Cardiac muscle cell (in vitro differentiated cells and primary cell): ENCODE results near the gene BAD. TPM values are rescaled to one million over a fixed set of nuclear protein-coding genes. Genes with fewer than 3 reads are reported as not detected.

ENCODE experiments used
- DNase-seq, 2 donors: peaks; one replicate each; pipeline versions ENCODE4 v3.0.0 to v3.0.0-alpha.2; 2010 to 2017; ENCODE audit warnings: low read depth in 1 of 2, low spot score in 1 of 2
- H3K27ac ChIP-seq: fragments of 200-600 bp; sonication (generic); 2 replicates; pipeline ENCODE4 v1.5.1; 2016
- H3K27me3 ChIP-seq: fragments of 200-600 bp; sonication (generic); 2 replicates; pipeline ENCODE4 v1.6.0; 2016; ENCODE audit warnings: control low read depth
- H3K36me3 ChIP-seq: fragments of 200-600 bp; sonication (generic); 2 replicates; pipeline ENCODE4 v1.5.1; 2016; ENCODE audit warnings: control low read depth
- H3K4me1 ChIP-seq: fragments of 200-600 bp; sonication (generic); 2 replicates; pipeline ENCODE4 v1.8.1; 2017; ENCODE audit warnings: low read depth, mild to moderate bottlenecking, mixed run types
- H3K4me3 ChIP-seq: fragments of 200-600 bp; sonication (generic); 2 replicates; pipeline ENCODE4 v1.5.1; 2016; ENCODE audit warnings: mild to moderate bottlenecking
- H3K9me3 ChIP-seq: fragments of 200-600 bp; sonication (generic); 2 replicates; pipeline ENCODE4 v1.5.1; 2017; ENCODE audit warnings: low read depth, mild to moderate bottlenecking, control low read depth
- CTCF ChIP-seq: IDR thresholded peaks from 2 replicates; pipeline ENCODE4 v1.5.1; 2012; ENCODE audit warnings: low read depth, mild to moderate bottlenecking, low read length
- polyA plus RNA-seq: library from polyadenylated mRNA; unstranded; fragments of >200 nt; fragmentation: Nextera tagmentation; extraction: Ambion mirVana; gene quantifications from 2 replicates; pipeline ENCODE4 v1.2.1, GENCODE V29; 2016
- total RNA-seq: library from RNA; depleted of rRNA; stranded (reverse); fragments of >200 nt; gene quantifications from 2 replicates; pipeline ENCODE4 v1.2.3, GENCODE V29; 2016

Gene BAD
- total and polyA plus RNA-seq, 2 experiments from 2014 or later: 155 to 195 TPM

DNA sequence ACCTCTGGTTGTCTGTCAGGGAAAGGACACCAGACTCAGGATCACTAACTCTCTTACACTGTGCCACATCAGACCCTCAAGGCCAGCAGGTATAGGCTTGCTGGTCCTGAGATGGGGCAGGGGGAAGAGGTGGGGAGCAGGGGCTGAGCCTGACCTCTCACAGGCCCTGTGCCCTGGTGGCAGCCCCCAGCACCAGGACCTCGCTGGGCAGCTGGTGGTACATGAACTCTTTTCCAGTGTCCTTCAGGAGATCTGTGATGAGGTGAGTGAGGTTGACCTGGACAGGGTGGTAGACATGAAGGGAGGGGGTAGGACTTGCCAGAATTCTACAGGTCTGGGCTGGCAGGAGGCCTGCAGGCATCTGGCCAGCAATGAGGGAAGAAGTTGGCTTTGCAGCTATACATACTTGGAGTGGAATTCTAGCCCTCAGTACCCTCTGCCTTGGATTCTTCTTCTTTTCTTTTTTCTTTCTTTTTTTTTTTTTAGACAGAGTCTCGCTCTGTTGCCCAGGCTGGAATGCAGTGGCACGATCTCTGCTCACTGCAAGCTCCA, 57.0 kb downstream of the BAD start:
- peak in 1 of 2 donors; percentile 36 for DNase-seq
- no peaks in the 10 kb centered on the region for H3K27me3 ChIP-seq
- peaks cover 20% of the 10 kb centered on the region for H3K4me1 ChIP-seq
- no peaks in the 10 kb centered on the region for H3K9me3 ChIP-seq
- H3K27ac ChIP-seq: no peak overlapping the region
- no peak for TF ChIP-seq CTCF
- peaks cover 4% of the 10 kb centered on the region for H3K36me3 ChIP-seq
- H3K4me3 ChIP-seq: no peak overlapping the region

GRCh38 chr11:64226507-64227051, 57.9 kb downstream of the BAD start:
- no peaks in the 10 kb centered on the region for H3K27me3 ChIP-seq
- DNase-seq: no peak
- peaks cover 20% of the 10 kb centered on the region for H3K4me1 ChIP-seq
- no peak overlapping the region for H3K27ac ChIP-seq
- H3K4me3 ChIP-seq: peak overlapping the region; percentile 68
- peaks cover 4% of the 10 kb centered on the region for H3K36me3 ChIP-seq
- no peak for TF ChIP-seq CTCF
- no peaks in the 10 kb centered on the region for H3K9me3 ChIP-seq

DNA sequence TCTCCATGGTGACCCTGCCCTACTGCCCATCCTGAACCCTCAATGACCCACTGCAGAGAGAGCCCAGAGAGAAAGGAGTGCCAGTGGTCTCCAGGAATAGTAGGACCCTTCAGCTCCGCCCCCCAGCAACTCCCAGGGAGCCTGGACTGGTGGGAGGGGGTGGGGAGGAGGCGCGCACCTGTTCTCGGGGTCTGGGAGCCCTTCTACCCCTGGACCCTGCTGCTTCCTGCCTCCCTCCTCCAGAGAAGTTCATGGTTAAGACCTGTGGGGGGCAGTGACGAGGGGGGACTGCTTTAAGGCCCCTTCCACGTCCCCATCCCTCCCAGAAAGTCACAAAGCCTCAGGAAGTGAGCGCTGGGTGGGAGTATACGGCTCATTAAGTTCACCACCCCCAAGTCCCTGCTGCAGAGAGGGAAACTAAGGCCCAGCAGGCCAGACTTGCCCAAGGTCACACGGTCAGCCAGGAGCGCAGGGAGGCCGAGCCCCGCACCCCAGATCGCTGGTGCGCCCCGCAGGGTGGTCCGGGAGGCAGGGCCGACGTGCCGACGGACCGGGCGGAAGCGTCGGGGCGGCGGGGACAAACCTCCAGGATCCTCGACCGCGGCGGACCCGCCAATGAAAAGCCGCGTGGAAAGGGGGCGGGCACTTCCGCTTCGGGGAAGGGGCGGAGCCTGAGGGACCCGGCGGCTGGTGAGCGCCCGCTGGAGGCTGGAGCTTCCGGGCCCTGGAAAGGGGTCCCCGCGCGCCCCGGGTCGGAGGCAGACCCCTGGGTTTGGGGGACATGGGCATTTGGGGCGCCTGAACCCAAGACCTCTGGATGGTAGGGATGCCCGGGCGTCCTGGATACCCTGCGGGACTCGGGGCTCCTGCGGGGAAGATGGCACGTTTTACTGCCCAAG, 58.6 kb downstream of the BAD start, which contains the start of the genes NUDT22 and TRPT1:
Gene NUDT22 (plus strand): TSS at position 667 of the 899 bp plus-strand sequence. CDS start 379 bp downstream, outside the sequence.
Gene TRPT1 (minus strand): TSS at position 579 of the 899 bp plus-strand sequence. CDS start 326 bp downstream, at position 253.
- Histone ChIP-seq H3K4me1 (peaks cover 20% of the 10 kb centered on the region), H3K4me3 (peak within 1 kb of the TSS; percentile 68), H3K27ac (peak within 1 kb of the TSS; percentile 65), H3K36me3 (peaks cover 4% of the 10 kb centered on the region), H3K9me3 (no peaks in the 10 kb centered on the region), H3K27me3 (no peaks in the 10 kb centered on the region)
- DNase-seq: peak; percentile 80 to 91
- peak; percentile 24 for TF ChIP-seq CTCF

DNA sequence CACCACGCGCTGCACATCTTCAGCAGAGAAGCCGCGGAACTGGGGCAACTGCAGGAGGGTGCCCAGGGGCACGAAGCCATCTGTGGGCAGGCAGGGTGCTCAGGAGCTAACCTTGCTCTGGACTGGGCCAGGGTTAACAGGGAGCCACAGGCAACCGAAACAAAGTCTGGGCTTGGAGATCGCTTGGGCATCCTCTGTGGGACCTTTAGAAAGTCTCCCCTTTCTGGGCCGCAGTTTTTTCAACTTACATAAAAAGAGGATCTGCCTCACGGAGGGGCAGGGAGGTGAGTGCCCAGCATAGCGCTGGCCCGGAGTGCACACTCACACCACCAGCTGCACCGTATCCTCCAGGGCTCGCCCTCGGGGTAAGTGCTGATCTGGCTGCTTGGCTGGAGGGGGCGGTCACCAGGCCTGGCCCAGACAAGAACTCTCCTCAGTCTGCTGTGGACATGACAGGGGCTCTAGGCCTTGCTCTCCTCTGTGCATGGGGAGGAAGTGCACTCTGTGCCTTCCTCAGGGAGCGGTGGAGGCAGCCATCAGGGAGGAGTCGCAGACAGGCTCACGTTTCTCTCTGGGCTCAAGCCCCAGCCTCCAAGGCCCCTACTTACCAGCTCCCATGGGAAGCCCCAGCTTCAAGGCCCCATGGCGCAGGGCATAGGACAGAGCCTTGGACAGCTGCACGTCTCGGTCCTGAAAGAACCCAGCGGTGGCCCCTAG, 59.4 kb downstream of the BAD start:
- Histone ChIP-seq H3K27me3 (no peaks in the 10 kb centered on the region), H3K36me3 (peaks cover 4% of the 10 kb centered on the region), H3K4me3 (peak overlapping the region; percentile 68), H3K27ac (peak overlapping the region; percentile 65), H3K9me3 (no peaks in the 10 kb centered on the region), H3K4me1 (peaks cover 20% of the 10 kb centered on the region)
- no peak for DNase-seq
- TF ChIP-seq CTCF: no peak

DNA sequence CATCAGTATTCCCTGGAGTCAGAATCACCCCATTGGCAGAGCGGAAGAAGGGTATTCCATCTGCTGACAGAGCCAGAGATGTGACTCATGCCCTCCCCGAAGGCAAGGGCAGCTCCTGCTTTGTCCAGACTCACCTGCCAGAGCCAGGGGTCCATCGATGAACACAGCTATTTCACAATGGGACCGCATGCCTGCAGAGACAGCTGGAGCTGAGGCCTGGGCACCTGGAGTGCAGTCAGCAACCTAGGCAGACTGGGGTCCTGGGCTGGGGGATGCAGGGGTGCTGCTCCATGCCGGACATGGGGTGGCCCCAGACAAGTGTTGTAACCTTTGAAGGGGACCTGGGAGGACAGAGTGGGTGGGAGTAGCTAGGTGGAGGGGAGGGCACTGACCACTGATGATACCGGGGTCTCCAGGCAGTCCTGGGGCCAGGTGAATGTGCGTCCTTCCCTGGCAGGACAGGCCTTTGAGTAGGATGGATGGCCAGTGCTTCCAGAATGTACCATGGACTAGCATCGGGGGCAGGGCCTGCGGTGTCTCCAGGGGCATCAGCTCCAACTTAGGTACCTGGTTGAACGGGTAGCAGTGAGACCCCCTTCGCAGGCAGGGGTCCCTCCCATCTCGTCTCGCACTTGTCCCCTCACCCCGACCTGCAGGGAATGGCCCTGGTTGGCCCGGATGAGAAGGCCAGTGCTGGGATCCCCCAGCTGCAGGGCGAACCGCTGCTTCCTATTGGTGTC, 60.1 kb downstream of the BAD start:
- DNase-seq: no peak
- H3K9me3 ChIP-seq: no peaks in the 10 kb centered on the region
- TF ChIP-seq CTCF: no peak
- peaks cover 14% of the 10 kb centered on the region for H3K4me1 ChIP-seq
- peaks cover 4% of the 10 kb centered on the region for H3K36me3 ChIP-seq
- H3K27me3 ChIP-seq: no peaks in the 10 kb centered on the region
- H3K27ac ChIP-seq: no peak overlapping the region
- H3K4me3 ChIP-seq: no peak overlapping the region
